ENCODE results near the gene TBC1D1. TPM values are rescaled to one million over a fixed set of nuclear protein-coding genes. Genes with fewer than 3 reads are reported as not detected.

TBC1D1 gene
- total and polyA plus RNA-seq, 2 experiments from 2014 or later = 53.9 to 151 TPM

DNA sequence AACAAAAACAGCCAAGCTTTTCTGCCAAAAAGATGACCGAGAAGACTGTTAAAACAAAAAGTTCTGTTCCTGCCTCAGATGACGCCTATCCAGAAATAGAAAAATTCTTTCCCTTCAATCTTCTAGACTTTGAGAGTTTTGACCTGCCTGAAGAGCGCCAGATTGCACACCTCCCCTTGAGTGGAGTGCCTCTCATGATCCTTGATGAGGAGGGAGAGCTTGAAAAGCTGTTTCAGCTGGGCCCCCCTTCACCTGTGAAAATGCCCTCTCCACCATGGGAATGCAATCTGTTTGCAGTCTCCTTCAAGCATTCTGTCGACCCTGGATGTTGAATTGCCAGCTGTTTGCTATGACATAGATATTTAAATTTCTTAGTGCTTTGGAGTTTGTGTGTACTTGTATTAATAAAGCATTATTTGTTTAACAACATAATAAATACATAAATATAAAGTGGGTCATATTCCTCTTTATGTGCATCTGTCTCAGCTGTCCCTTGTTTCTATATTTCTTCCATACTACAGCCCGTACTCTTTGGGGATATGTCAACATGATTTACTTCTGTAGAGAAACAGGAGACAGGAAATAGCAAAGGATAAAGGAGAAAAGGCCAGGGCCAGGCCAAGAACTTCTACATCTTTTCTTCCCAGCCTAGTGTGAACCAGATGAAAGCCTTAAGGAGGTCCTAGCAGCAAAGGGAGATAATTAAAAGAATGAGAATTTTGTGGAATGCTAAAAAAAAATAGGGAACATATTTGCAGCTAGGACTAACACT lies 70.0 kb downstream of the TBC1D1 start (continued):
- TF ChIP-seq, protein P1, sequence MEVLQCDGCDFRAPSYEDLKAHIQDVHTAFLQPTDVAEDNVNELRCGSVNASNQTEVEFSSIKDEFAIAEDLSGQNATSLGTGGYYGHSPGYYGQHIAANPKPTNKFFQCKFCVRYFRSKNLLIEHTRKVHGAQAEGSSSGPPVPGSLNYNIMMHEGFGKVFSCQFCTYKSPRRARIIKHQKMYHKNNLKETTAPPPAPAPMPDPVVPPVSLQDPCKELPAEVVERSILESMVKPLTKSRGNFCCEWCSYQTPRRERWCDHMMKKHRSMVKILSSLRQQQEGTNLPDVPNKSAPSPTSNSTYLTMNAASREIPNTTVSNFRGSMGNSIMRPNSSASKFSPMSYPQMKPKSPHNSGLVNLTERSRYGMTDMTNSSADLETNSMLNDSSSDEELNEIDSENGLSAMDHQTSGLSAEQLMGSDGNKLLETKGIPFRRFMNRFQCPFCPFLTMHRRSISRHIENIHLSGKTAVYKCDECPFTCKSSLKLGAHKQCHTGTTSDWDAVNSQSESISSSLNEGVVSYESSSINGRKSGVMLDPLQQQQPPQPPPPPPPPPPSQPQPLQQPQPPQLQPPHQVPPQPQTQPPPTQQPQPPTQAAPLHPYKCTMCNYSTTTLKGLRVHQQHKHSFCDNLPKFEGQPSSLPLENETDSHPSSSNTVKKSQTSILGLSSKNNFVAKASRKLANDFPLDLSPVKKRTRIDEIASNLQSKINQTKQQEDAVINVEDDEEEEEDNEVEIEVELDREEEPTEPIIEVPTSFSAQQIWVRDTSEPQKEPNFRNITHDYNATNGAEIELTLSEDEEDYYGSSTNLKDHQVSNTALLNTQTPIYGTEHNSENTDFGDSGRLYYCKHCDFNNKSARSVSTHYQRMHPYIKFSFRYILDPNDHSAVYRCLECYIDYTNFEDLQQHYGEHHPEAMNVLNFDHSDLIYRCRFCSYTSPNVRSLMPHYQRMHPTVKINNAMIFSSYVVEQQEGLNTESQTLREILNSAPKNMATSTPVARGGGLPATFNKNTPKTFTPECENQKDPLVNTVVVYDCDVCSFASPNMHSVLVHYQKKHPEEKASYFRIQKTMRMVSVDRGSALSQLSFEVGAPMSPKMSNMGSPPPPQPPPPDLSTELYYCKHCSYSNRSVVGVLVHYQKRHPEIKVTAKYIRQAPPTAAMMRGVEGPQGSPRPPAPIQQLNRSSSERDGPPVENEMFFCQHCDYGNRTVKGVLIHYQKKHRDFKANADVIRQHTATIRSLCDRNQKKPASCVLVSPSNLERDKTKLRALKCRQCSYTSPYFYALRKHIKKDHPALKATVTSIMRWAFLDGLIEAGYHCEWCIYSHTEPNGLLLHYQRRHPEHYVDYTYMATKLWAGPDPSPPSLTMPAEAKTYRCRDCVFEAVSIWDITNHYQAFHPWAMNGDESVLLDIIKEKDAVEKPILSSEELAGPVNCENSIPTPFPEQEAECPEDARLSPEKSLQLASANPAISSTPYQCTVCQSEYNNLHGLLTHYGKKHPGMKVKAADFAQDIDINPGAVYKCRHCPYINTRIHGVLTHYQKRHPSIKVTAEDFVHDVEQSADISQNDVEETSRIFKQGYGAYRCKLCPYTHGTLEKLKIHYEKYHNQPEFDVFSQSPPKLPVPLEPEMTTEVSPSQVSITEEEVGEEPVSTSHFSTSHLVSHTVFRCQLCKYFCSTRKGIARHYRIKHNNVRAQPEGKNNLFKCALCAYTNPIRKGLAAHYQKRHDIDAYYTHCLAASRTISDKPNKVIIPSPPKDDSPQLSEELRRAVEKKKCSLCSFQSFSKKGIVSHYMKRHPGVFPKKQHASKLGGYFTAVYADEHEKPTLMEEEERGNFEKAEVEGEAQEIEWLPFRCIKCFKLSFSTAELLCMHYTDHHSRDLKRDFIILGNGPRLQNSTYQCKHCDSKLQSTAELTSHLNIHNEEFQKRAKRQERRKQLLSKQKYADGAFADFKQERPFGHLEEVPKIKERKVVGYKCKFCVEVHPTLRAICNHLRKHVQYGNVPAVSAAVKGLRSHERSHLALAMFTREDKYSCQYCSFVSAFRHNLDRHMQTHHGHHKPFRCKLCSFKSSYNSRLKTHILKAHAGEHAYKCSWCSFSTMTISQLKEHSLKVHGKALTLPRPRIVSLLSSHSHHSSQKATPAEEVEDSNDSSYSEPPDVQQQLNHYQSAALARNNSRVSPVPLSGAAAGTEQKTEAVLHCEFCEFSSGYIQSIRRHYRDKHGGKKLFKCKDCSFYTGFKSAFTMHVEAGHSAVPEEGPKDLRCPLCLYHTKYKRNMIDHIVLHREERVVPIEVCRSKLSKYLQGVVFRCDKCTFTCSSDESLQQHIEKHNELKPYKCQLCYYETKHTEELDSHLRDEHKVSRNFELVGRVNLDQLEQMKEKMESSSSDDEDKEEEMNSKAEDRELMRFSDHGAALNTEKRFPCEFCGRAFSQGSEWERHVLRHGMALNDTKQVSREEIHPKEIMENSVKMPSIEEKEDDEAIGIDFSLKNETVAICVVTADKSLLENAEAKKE (CRISPR knock-in tag; IDR thresholded peaks at IDR 0.05) = no peak
- TF ChIP-seq ZNF114 (CRISPR knock-in tag; IDR thresholded peaks at IDR 0.05) = no peak
- no peak for TF ChIP-seq ZNF331 (CRISPR knock-in tag; IDR thresholded peaks at IDR 0.05; ENCODE audit: low read depth)
- TF ChIP-seq JUNB (IDR thresholded peaks at IDR 0.05; ENCODE audit: unreplicated experiment) = no peak
- no peak for TF ChIP-seq POLR2AphosphoS5 (IDR thresholded peaks at IDR 0.05; ENCODE audit: low read depth)
- TF ChIP-seq, protein P2, sequence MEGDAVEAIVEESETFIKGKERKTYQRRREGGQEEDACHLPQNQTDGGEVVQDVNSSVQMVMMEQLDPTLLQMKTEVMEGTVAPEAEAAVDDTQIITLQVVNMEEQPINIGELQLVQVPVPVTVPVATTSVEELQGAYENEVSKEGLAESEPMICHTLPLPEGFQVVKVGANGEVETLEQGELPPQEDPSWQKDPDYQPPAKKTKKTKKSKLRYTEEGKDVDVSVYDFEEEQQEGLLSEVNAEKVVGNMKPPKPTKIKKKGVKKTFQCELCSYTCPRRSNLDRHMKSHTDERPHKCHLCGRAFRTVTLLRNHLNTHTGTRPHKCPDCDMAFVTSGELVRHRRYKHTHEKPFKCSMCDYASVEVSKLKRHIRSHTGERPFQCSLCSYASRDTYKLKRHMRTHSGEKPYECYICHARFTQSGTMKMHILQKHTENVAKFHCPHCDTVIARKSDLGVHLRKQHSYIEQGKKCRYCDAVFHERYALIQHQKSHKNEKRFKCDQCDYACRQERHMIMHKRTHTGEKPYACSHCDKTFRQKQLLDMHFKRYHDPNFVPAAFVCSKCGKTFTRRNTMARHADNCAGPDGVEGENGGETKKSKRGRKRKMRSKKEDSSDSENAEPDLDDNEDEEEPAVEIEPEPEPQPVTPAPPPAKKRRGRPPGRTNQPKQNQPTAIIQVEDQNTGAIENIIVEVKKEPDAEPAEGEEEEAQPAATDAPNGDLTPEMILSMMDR (conservative IDR thresholded peaks at IDR 0.05; ENCODE audit: low read depth in 2 of 2) = no peak

Measured in GM23338 (cell line).